GM04504 (cell line): Measurements from ENCODE around the gene LCE1C.

Experiments used
- DNase-seq: peaks from one replicate; pipeline ENCODE4 v3.0.0-alpha.2; 2012; ENCODE audit warnings: low read depth

Gene LCE1C

GRCh38 chr1:152759453-152760173 lies 46.8 kb downstream of the LCE1C start:
- no peak for DNase-seq

- DNase-seq: no peak
Observed at GRCh38 chr1:152758636-152759035, 47.8 kb downstream of the LCE1C start.

- DNase-seq: no peak
Observed at GRCh38 chr1:152757747-152758146, 48.7 kb downstream of the LCE1C start, which contains the start of gene KPRP. TSS of gene KPRP (plus strand) at chr1:152758025. CDS start at chr1:152759589, 1,564 bp downstream.

GRCh38 chr1:152756872-152757271 lies 49.6 kb downstream of the LCE1C start:
- DNase-seq: no peak
